Effector memory CD4-positive, alpha-beta T cell (primary cell): ENCODE results near the gene P2RX3.

Source experiments
- DNase-seq, 3 donors: peaks; one replicate each; pipeline ENCODE4 v3.0.0-alpha.2; 2020
- H3K27ac ChIP-seq: 2 replicates; pipeline ENCODE4 v1.7.0; 2013; ENCODE audit warnings: mild to moderate bottlenecking, low read length, moderate library complexity; ENCODE audit not compliant: insufficient read depth, poor library complexity, severe bottlenecking
- H3K27me3 ChIP-seq: replicated peaks from 2 replicates; pipeline ENCODE4 v1.7.0; 2013; ENCODE audit warnings: mild to moderate bottlenecking, low read length; ENCODE audit not compliant: insufficient read depth, control insufficient read depth, poor library complexity, severe bottlenecking
- H3K36me3 ChIP-seq: 2 replicates; pipeline ENCODE4 v1.7.0; 2013; ENCODE audit warnings: mild to moderate bottlenecking, low read length, moderate library complexity; ENCODE audit not compliant: control insufficient read depth, insufficient read depth
- H3K4me1 ChIP-seq: 2 replicates; pipeline ENCODE4 v1.7.0; 2013; ENCODE audit warnings: low read length, mild to moderate bottlenecking; ENCODE audit not compliant: control insufficient read depth, insufficient read depth, poor library complexity, severe bottlenecking
- H3K4me3 ChIP-seq: 2 replicates; pipeline ENCODE4 v1.7.0; 2013; ENCODE audit warnings: low read length, low read depth, mild to moderate bottlenecking; ENCODE audit not compliant: insufficient read depth, poor library complexity, severe bottlenecking
- H3K9me3 ChIP-seq: 2 replicates; pipeline ENCODE4 v1.7.0; 2013; ENCODE audit warnings: mild to moderate bottlenecking, low read length, moderate library complexity; ENCODE audit not compliant: control insufficient read depth

The P2RX3 gene

GRCh38 chr11:57318178-57318577 is 20.0 kb upstream of the P2RX3 start:
- Histone ChIP-seq H3K9me3 (no peaks in the 10 kb centered on the region), H3K4me3 (no peak overlapping the region), H3K4me1 (no peaks in the 10 kb centered on the region), H3K27me3 (no peaks in the 10 kb centered on the region), H3K27ac (no peak overlapping the region), H3K36me3 (peaks cover 4% of the 10 kb centered on the region)
- no peak for DNase-seq

GRCh38 chr11:57320067-57320718 is 18.0 kb upstream of the P2RX3 start:
- no peak overlapping the region for H3K4me3 ChIP-seq
- H3K9me3 ChIP-seq = no peaks in the 10 kb centered on the region
- H3K36me3 ChIP-seq = no peaks in the 10 kb centered on the region
- no peak overlapping the region for H3K27ac ChIP-seq
- H3K27me3 ChIP-seq = no peaks in the 10 kb centered on the region
- H3K4me1 ChIP-seq = peaks cover 5% of the 10 kb centered on the region
- no peak for DNase-seq

GRCh38 chr11:57320719-57321387 is 17.3 kb upstream of the P2RX3 start:
- H3K27ac ChIP-seq = no peak overlapping the region

GRCh38 chr11:57321388-57322255 is 16.5 kb upstream of the P2RX3 start:
- H3K4me3 ChIP-seq = no peak overlapping the region
- peaks cover 1% of the 10 kb centered on the region for H3K36me3 ChIP-seq

More at GRCh38 chr11:57320719-57321387, 17.3 kb upstream of the P2RX3 start:
- Histone ChIP-seq H3K4me3 (no peak overlapping the region), H3K27me3 (no peaks in the 10 kb centered on the region), H3K36me3 (no peaks in the 10 kb centered on the region), H3K4me1 (peaks cover 12% of the 10 kb centered on the region), H3K9me3 (no peaks in the 10 kb centered on the region)
- no peak for DNase-seq

GRCh38 chr11:57322256-57323166 is 15.6 kb upstream of the P2RX3 start:
- Histone ChIP-seq H3K27me3 (no peaks in the 10 kb centered on the region), H3K9me3 (no peaks in the 10 kb centered on the region), H3K36me3 (peaks cover 9% of the 10 kb centered on the region), H3K4me3 (no peak overlapping the region), H3K27ac (no peak overlapping the region), H3K4me1 (peaks cover 16% of the 10 kb centered on the region)
- no peak for DNase-seq

More at GRCh38 chr11:57321388-57322255, 16.5 kb upstream of the P2RX3 start:
- DNase-seq = no peak
- no peaks in the 10 kb centered on the region for H3K27me3 ChIP-seq
- no peaks in the 10 kb centered on the region for H3K9me3 ChIP-seq
- peaks cover 16% of the 10 kb centered on the region for H3K4me1 ChIP-seq
- no peak overlapping the region for H3K27ac ChIP-seq

- Histone ChIP-seq H3K27me3 (no peaks in the 10 kb centered on the region), H3K27ac (no peak overlapping the region), H3K4me1 (peaks cover 16% of the 10 kb centered on the region), H3K36me3 (peaks cover 16% of the 10 kb centered on the region), H3K4me3 (no peak overlapping the region), H3K9me3 (no peaks in the 10 kb centered on the region)
- DNase-seq = no peak
Measured at GRCh38 chr11:57323167-57323854, 14.8 kb upstream of the P2RX3 start.

- DNase-seq = no peak
- peaks cover 16% of the 10 kb centered on the region for H3K4me1 ChIP-seq
- H3K9me3 ChIP-seq = no peaks in the 10 kb centered on the region
- no peak overlapping the region for H3K27ac ChIP-seq
- H3K27me3 ChIP-seq = no peaks in the 10 kb centered on the region
- peaks cover 19% of the 10 kb centered on the region for H3K36me3 ChIP-seq
- peak overlapping the region; percentile 39 for H3K4me3 ChIP-seq
Measured at GRCh38 chr11:57323855-57324153, 14.3 kb upstream of the P2RX3 start.

- peaks cover 24% of the 10 kb centered on the region for H3K36me3 ChIP-seq
- DNase-seq = peak in 1 of 3 donors; percentile 2
- H3K4me1 ChIP-seq = peaks cover 16% of the 10 kb centered on the region
- peak overlapping the region; percentile 39 for H3K4me3 ChIP-seq
- H3K27me3 ChIP-seq = no peaks in the 10 kb centered on the region
- H3K27ac ChIP-seq = no peak overlapping the region
- no peaks in the 10 kb centered on the region for H3K9me3 ChIP-seq
Measured at GRCh38 chr11:57324154-57324885, 13.8 kb upstream of the P2RX3 start.
